Nucleus accumbens (tissue), 56 donors: ENCODE results near the gene OMP.
"Not testable (repeated sequence)": the region's sequence is repeated elsewhere in the genome, so short reads cannot be mapped to it uniquely, and the experiment has no call there.

Source experiments
- DNase-seq, 56 donors: peaks; one replicate each; lab custom pipeline; 2025; lab: John Stamatoyannopoulos, UW

OMP gene

GRCh38 chr11:77084581-77085191, 18.0 kb upstream of the OMP start:
- DNase-seq: no peak

- no peak for DNase-seq
Measured at GRCh38 chr11:77085652-77086051, 17.0 kb upstream of the OMP start.

- DNase-seq: peak in 5 of 56 donors; percentile 14 to 26 (median 23)
Measured at GRCh38 chr11:77086521-77087472, 15.8 kb upstream of the OMP start.

- DNase-seq: no peak
Measured at GRCh38 chr11:77087723-77088225, 14.9 kb upstream of the OMP start.

- no peak for DNase-seq
Measured at GRCh38 chr11:77088236-77089003, 14.2 kb upstream of the OMP start.

- no peak for DNase-seq
Measured at GRCh38 chr11:77089004-77089545, 13.6 kb upstream of the OMP start.

GRCh38 chr11:77090046-77090372, 12.6 kb upstream of the OMP start:
- no peak for DNase-seq

GRCh38 chr11:77090373-77091111, 12.1 kb upstream of the OMP start:
- DNase-seq: no peak

- DNase-seq: peak in 50 of 56 donors; percentile 15 to 87 (median 58)
Measured at GRCh38 chr11:77091146-77091940, 11.3 kb upstream of the OMP start.

GRCh38 chr11:77092382-77092781, 10.3 kb upstream of the OMP start:
- DNase-seq: peak in 14 of 56 donors; percentile 12 to 53 (median 22)

- DNase-seq: no peak
Measured at GRCh38 chr11:77093056-77093891, 9.4 kb upstream of the OMP start.

GRCh38 chr11:77093987-77094840, 8.4 kb upstream of the OMP start:
- DNase-seq: peak in 1 of 56 donors; percentile 53

GRCh38 chr11:77094841-77095365, 7.7 kb upstream of the OMP start:
- DNase-seq: no peak

GRCh38 chr11:77095551-77096490, 6.8 kb upstream of the OMP start:
- no peak for DNase-seq

- DNase-seq: no peak
Measured at GRCh38 chr11:77096591-77097019, 6.0 kb upstream of the OMP start.

GRCh38 chr11:77097180-77097579, 5.5 kb upstream of the OMP start:
- DNase-seq: not testable (repeated sequence)
